GM21786 (cell line): ENCODE data around the gene CACNA1B.
"Not testable (repeated sequence)": the region's sequence is repeated elsewhere in the genome, so short reads cannot be mapped to it uniquely, and the experiment has no call there.

ENCODE experiments used
- ATAC-seq: cut with Tn5 transposase; IDR thresholded peaks from one replicate; pipeline ENCODE4 v1.9.1; 2021; ENCODE audit not compliant: unreplicated experiment

Gene CACNA1B

GRCh38 chr9:137877506-137878122 lies at the start of gene CACNA1B:
TSS of gene CACNA1B (plus strand) at chr9:137877782. CDS start at chr9:137877934, 152 bp downstream.
- not testable (repeated sequence) for ATAC-seq

- no peak for ATAC-seq
These were observed 49.6 kb upstream of the CACNA1B start for GRCh38 chr9:137827908-137828526.

- ATAC-seq, result no peak
These were observed 48.9 kb upstream of the CACNA1B start for GRCh38 chr9:137828527-137829259.

- no peak for ATAC-seq
These were observed 48.2 kb upstream of the CACNA1B start for GRCh38 chr9:137829260-137829996.

- no peak for ATAC-seq
These were observed 45.3 kb upstream of the CACNA1B start for GRCh38 chr9:137832191-137832700.

GRCh38 chr9:137832830-137833590 lies 44.6 kb upstream of the CACNA1B start:
- ATAC-seq, result no peak

- no peak for ATAC-seq
These were observed 43.6 kb upstream of the CACNA1B start for GRCh38 chr9:137833721-137834613.

- no peak for ATAC-seq
These were observed 42.6 kb upstream of the CACNA1B start for GRCh38 chr9:137834846-137835546.

- no peak for ATAC-seq
These were observed 41.3 kb upstream of the CACNA1B start for GRCh38 chr9:137836151-137836830.

GRCh38 chr9:137836831-137837241 lies 40.7 kb upstream of the CACNA1B start:
- ATAC-seq, result no peak

- no peak for ATAC-seq
These were observed 40.0 kb upstream of the CACNA1B start for GRCh38 chr9:137837345-137838278.

GRCh38 chr9:137838576-137838975 lies 39.0 kb upstream of the CACNA1B start:
- no peak for ATAC-seq

- ATAC-seq, result no peak
These were observed 34.2 kb upstream of the CACNA1B start for GRCh38 chr9:137843355-137843754.

GRCh38 chr9:137851516-137852267 lies 25.9 kb upstream of the CACNA1B start:
- ATAC-seq, result no peak

GRCh38 chr9:137853392-137853995 lies 24.1 kb upstream of the CACNA1B start:
- no peak for ATAC-seq

- ATAC-seq, result no peak
These were observed 17.2 kb upstream of the CACNA1B start for GRCh38 chr9:137860361-137860760.
